ENCODE data around the gene FER1L5. TPM values are rescaled to one million over a fixed set of nuclear protein-coding genes. Genes with fewer than 3 reads are reported as not detected.

The FER1L5 gene
- total and polyA plus RNA-seq, 2 donors (not counting 1 experiment from before 2014, with no cell fraction given) = not detected

GRCh38 chr2:96668771-96669170, 26.2 kb downstream of the FER1L5 start:
- 81% methylated on average over 8 of the region's 11 CpGs for WGBS (ENCODE audit: insufficient coverage)
- no peak overlapping the region for H3K27ac ChIP-seq (ENCODE audit: low read length in 2 of 2)
- no peak for DNase-seq
- Mint-ChIP-seq H3K27ac (no peak overlapping the region), H3K9me3 (ENCODE audit: insufficient read depth) (no peaks in the 10 kb centered on the region), H3K4me1 (no peaks in the 10 kb centered on the region), H3K27me3 (peaks cover 3% of the 10 kb centered on the region), H3K4me3 (no peak overlapping the region)
- no peaks in the 10 kb centered on the region for H3K36me3 ChIP-seq (replicated peaks in 1 of 2; ENCODE audit: control extremely low read depth in 1 of 2, control insufficient read depth in 1 of 2, extremely low read depth in 1 of 2, insufficient read depth in 2 of 2, low read length in 1 of 2)
- H3K4me3 ChIP-seq (ENCODE audit: control extremely low read depth in 1 of 5, extremely low read depth in 1 of 5, insufficient read depth in 1 of 5, low read depth in 2 of 5, low read length in 4 of 5) = no peak overlapping the region
- ATAC-seq (ENCODE audit: low read depth) = no peak
- H3K9ac ChIP-seq (ENCODE audit: low read length) = no peak overlapping the region
- ChIA-PET POLR2A (interaction anchor here (0.7 kb wide), 1 partner anchor 52 kb away, joined by 4 read pairs; no protein-coding TSS in a partner anchor), CTCF (no interaction called here)
- H3K79me2 ChIP-seq (ENCODE audit: control insufficient read depth, insufficient read depth, low read length) = no peaks in the 10 kb centered on the region
- H4K20me1 ChIP-seq (ENCODE audit: control insufficient read depth, insufficient read depth, low read length, poor library complexity, severe bottlenecking) = no peaks in the 10 kb centered on the region
- no peaks in the 10 kb centered on the region for H3K4me1 ChIP-seq (ENCODE audit: control insufficient read depth in 2 of 2, insufficient read depth in 2 of 2, low read length in 2 of 2)
- intact Hi-C loops (cut with micrococcal nuclease) = no loop called here
- peaks cover 0 to 2% (median 0%) of the 10 kb centered on the region in 3 donors for H3K9me3 ChIP-seq (ENCODE audit: control extremely low read depth in 1 of 3, control insufficient read depth in 2 of 3, insufficient read depth in 1 of 3, low read length in 2 of 3)
- H3K27me3 ChIP-seq (replicated peaks in 1 of 4; ENCODE audit: control extremely low read depth in 1 of 4, control insufficient read depth in 3 of 4, insufficient read depth in 4 of 4, low read length in 3 of 4) = no peaks in the 10 kb centered on the region
- no peak overlapping the region for H3K4me2 ChIP-seq (replicated peaks; ENCODE audit: low read depth, low read length, poor library complexity, severe bottlenecking)
- no peak for TF ChIP-seq CTCF (IDR thresholded peaks at IDR 0.05)
- TF ChIP-seq EZH2 (IDR thresholded peaks at IDR 0.05; ENCODE audit: borderline replicate concordance, insufficient read depth, low read depth, low read length, poor library complexity, severe bottlenecking) = no peak
- H2AFZ ChIP-seq (ENCODE audit: insufficient read depth, low read depth, low read length, poor library complexity, severe bottlenecking) = no peak overlapping the region

GRCh38 chr2:96669539-96670215, 27.1 kb downstream of the FER1L5 start:
- Histone ChIP-seq H3K79me2 (ENCODE audit: control insufficient read depth, insufficient read depth, low read length) (no peaks in the 10 kb centered on the region), H3K4me2 (replicated peaks; ENCODE audit: low read depth, low read length, poor library complexity, severe bottlenecking) (no peak overlapping the region), H3K27me3 (replicated peaks in 1 of 4; ENCODE audit: control extremely low read depth in 1 of 4, control insufficient read depth in 3 of 4, insufficient read depth in 4 of 4, low read length in 3 of 4) (no peaks in the 10 kb centered on the region), H3K27ac (ENCODE audit: low read length in 2 of 2) (no peak overlapping the region), H3K36me3 (replicated peaks in 1 of 2; ENCODE audit: control extremely low read depth in 1 of 2, control insufficient read depth in 1 of 2, extremely low read depth in 1 of 2, insufficient read depth in 2 of 2, low read length in 1 of 2) (no peaks in the 10 kb centered on the region), H3K9me3 (ENCODE audit: control extremely low read depth in 1 of 3, control insufficient read depth in 2 of 3, insufficient read depth in 1 of 3, low read length in 2 of 3) (no peaks in the 10 kb centered on the region), H3K9ac (ENCODE audit: low read length) (no peak overlapping the region), H3K4me1 (ENCODE audit: control insufficient read depth in 2 of 2, insufficient read depth in 2 of 2, low read length in 2 of 2) (no peaks in the 10 kb centered on the region), H4K20me1 (ENCODE audit: control insufficient read depth, insufficient read depth, low read length, poor library complexity, severe bottlenecking) (no peaks in the 10 kb centered on the region), H3K4me3 (ENCODE audit: control extremely low read depth in 1 of 5, extremely low read depth in 1 of 5, insufficient read depth in 1 of 5, low read depth in 2 of 5, low read length in 4 of 5) (no peak overlapping the region), H2AFZ (ENCODE audit: insufficient read depth, low read depth, low read length, poor library complexity, severe bottlenecking) (no peak overlapping the region)
- 96% methylated on average over 11 of the region's 15 CpGs for WGBS (ENCODE audit: insufficient coverage)
- DNase-seq (no peak), ATAC-seq (ENCODE audit: low read depth) (no peak)
- H3K9me3 Mint-ChIP-seq (ENCODE audit: insufficient read depth) = no peaks in the 10 kb centered on the region
- TF ChIP-seq EZH2 (IDR thresholded peaks at IDR 0.05; ENCODE audit: borderline replicate concordance, insufficient read depth, low read depth, low read length, poor library complexity, severe bottlenecking) (no peak), CTCF (IDR thresholded peaks at IDR 0.05) (no peak)
- CTCF ChIA-PET = no interaction called here
- no peaks in the 10 kb centered on the region for H3K4me1 Mint-ChIP-seq
- no peak overlapping the region for H3K4me3 Mint-ChIP-seq
- intact Hi-C loops (cut with micrococcal nuclease) = no loop called here
- POLR2A ChIA-PET = no interaction called here
- no peak overlapping the region for H3K27ac Mint-ChIP-seq
- H3K27me3 Mint-ChIP-seq = peaks cover 3% of the 10 kb centered on the region
